WTC11 (cell line): Measurements from ENCODE around the gene FAM107B. TPM values are rescaled to one million over a fixed set of nuclear protein-coding genes. Genes with fewer than 3 reads are reported as not detected.
A peak's percentile ranks its signal among the peaks of the same experiment; 100 is the strongest.

Experiments
- ATAC-seq: fragments of 200-7000 bp; cut with Tn5 transposase; 2 replicates; pipeline ENCODE4 v1.10.0; 2021; ENCODE audit warnings: mild to moderate bottlenecking, moderate library complexity
- CTCF ChIA-PET: fragments of 300-600 bp; sonication (Branson Sonifier 250); formaldehyde crosslinking; loops from one replicate; lab custom pipeline; 2021; ENCODE audit warnings: antibody characterized with exemption; lab: Charles Lee
- POLR2A ChIA-PET: fragments of 350-600 bp; sonication (Branson Sonifier 250); formaldehyde crosslinking; loops from one replicate; lab custom pipeline; 2021; ENCODE audit warnings: antibody characterized with exemption; lab: Charles Lee
- DNase-seq: peaks from one replicate; pipeline ENCODE4 v3.0.0; 2021; ENCODE audit warnings: low spot score
- H3K27ac Mint-ChIP-seq: 2 replicates; pipeline ENCODE4 v1.8.0; 2021; ENCODE audit warnings: mixed read lengths
- H3K27me3 Mint-ChIP-seq: 2 replicates; pipeline ENCODE4 v1.8.0; 2021; ENCODE audit warnings: low read depth, mild to moderate bottlenecking, moderate library complexity, mixed read lengths
- H3K36me3 Mint-ChIP-seq: 2 replicates; pipeline ENCODE4 v1.8.0; 2021; ENCODE audit warnings: mixed read lengths
- H3K4me1 Mint-ChIP-seq: 2 replicates; pipeline ENCODE4 v1.8.0; 2022; ENCODE audit warnings: mixed read lengths
- H3K4me3 Mint-ChIP-seq: 2 replicates; pipeline ENCODE4 v1.8.0; 2021; ENCODE audit warnings: mild to moderate bottlenecking, moderate library complexity, mixed read lengths
- H3K9me3 Mint-ChIP-seq: 2 replicates; pipeline ENCODE4 v1.8.0; 2021; ENCODE audit warnings: mixed read lengths
- AFF4 ChIP-seq: sonication (generic); formaldehyde crosslinking; IDR thresholded peaks from 2 replicates; pipeline ENCODE4 v1.8.1; 2023; ENCODE audit warnings: mild to moderate bottlenecking, missing genetic modification reagents, borderline replicate concordance
- EMX1 ChIP-seq: fragments of 250-450 bp; sonication (Bioruptor Pico); IDR thresholded peaks from 2 replicates; pipeline ENCODE4 v1.8.0; 2021; ENCODE audit warnings: mild to moderate bottlenecking
- GABPB1 ChIP-seq: sonication (generic); formaldehyde crosslinking; IDR thresholded peaks from 2 replicates; pipeline ENCODE4 v1.8.1; 2023; ENCODE audit warnings: mild to moderate bottlenecking, missing genetic modification reagents
- HMGA2 ChIP-seq: fragments of 250-450 bp; sonication (Bioruptor Pico); IDR thresholded peaks from 2 replicates; pipeline ENCODE4 v1.4.0; 2021; ENCODE audit warnings: mild to moderate bottlenecking, moderate library complexity
- MAX ChIP-seq: sonication (generic); formaldehyde crosslinking; IDR thresholded peaks from 2 replicates; pipeline ENCODE4 v1.8.0; 2022; ENCODE audit warnings: mild to moderate bottlenecking, missing genetic modification reagents
- RELA ChIP-seq: sonication (generic); formaldehyde crosslinking; IDR thresholded peaks from 2 replicates; pipeline ENCODE4 v1.8.1; 2022; ENCODE audit warnings: missing genetic modification reagents, mild to moderate bottlenecking, borderline replicate concordance
- RORB ChIP-seq: fragments of 250-450 bp; sonication (Bioruptor Pico); IDR thresholded peaks from 2 replicates; pipeline ENCODE4 v1.9.0; 2021; ENCODE audit warnings: mild to moderate bottlenecking
- TEAD1 ChIP-seq: sonication (generic); formaldehyde crosslinking; IDR thresholded peaks from 2 replicates; pipeline ENCODE4 v1.8.0; 2022; ENCODE audit warnings: mild to moderate bottlenecking, missing genetic modification reagents
- USF1 ChIP-seq: sonication (generic); formaldehyde crosslinking; IDR thresholded peaks from 2 replicates; pipeline ENCODE4 v1.8.0; 2022; ENCODE audit warnings: mild to moderate bottlenecking, missing genetic modification reagents
- ZNF121 ChIP-seq: sonication (generic); formaldehyde crosslinking; IDR thresholded peaks from 2 replicates; pipeline ENCODE4 v1.8.0; 2023; ENCODE audit warnings: missing genetic modification reagents
- ZNF671 ChIP-seq: fragments of 250-450 bp; sonication (Bioruptor Pico); IDR thresholded peaks from 2 replicates; pipeline ENCODE4 v1.8.0; 2021; ENCODE audit warnings: mild to moderate bottlenecking
- ZSCAN18 ChIP-seq: fragments of 250-450 bp; sonication (Bioruptor Pico); IDR thresholded peaks from 2 replicates; pipeline ENCODE4 v2.1.2; 2022; ENCODE audit warnings: mild to moderate bottlenecking, moderate library complexity
- total RNA-seq: library from RNA; stranded (reverse); gene quantifications from 3 replicates; pipeline ENCODE4 v1.2.3, GENCODE V29; 2021

The FAM107B gene
- total RNA-seq, 1 experiment from 2014 or later, result 22.4 TPM

- DNase-seq (no peak), ATAC-seq (no peak)
- ChIA-PET POLR2A (no interaction called here), CTCF (no interaction called here)
- H3K36me3 Mint-ChIP-seq, result no peaks in the 10 kb centered on the region
- H3K4me3 Mint-ChIP-seq, result no peak overlapping the region
- no peaks in the 10 kb centered on the region for H3K9me3 Mint-ChIP-seq
- no peak for TF ChIP-seq RORB (CRISPR knock-in tag)
- TF ChIP-seq ZNF121, result peak; percentile 64; the same call in 1 of the 2 replicates
- TF ChIP-seq, all 79 proteins: peak for 1
- H3K27me3 Mint-ChIP-seq, result no peaks in the 10 kb centered on the region
- H3K4me1 Mint-ChIP-seq, result peaks cover 76% of the 10 kb centered on the region
- no peak overlapping the region for H3K27ac Mint-ChIP-seq
Measured at GRCh38 chr10:14581553-14582321, 193.0 kb downstream of the FAM107B start.

- Mint-ChIP-seq H3K4me3 (no peak overlapping the region), H3K4me1 (peaks cover 72% of the 10 kb centered on the region)
Measured at GRCh38 chr10:14580671-14581332, 193.9 kb downstream of the FAM107B start.

More at GRCh38 chr10:14580671-14581332, 193.9 kb downstream of the FAM107B start:
- POLR2A ChIA-PET, result no interaction called here
- no peak for TF ChIP-seq AFF4 (CRISPR knock-in tag)
- TF ChIP-seq ZNF121, result no peak
- TF ChIP-seq ZNF671 (CRISPR knock-in tag), result no peak
- TF ChIP-seq RELA (CRISPR knock-in tag), result no peak
- TF ChIP-seq HMGA2, result no peak
- TF ChIP-seq USF1 (CRISPR knock-in tag), result no peak
- no peak for TF ChIP-seq MAX (CRISPR knock-in tag)
- no peak for TF ChIP-seq TEAD1 (CRISPR knock-in tag)
- TF ChIP-seq GABPB1 (CRISPR knock-in tag), result no peak
- no peak for TF ChIP-seq ZSCAN18 (CRISPR knock-in tag)
- TF ChIP-seq EMX1, result no peak
- Mint-ChIP-seq H3K36me3 (no peaks in the 10 kb centered on the region), H3K27me3 (no peaks in the 10 kb centered on the region), H3K27ac (peak overlapping the region; percentile 20), H3K9me3 (no peaks in the 10 kb centered on the region)
- ATAC-seq, result no peak
- DNase-seq, result no peak
- CTCF ChIA-PET, result no interaction called here
